ENCODE data around the gene PDLIM1. TPM values are rescaled to one million over a fixed set of nuclear protein-coding genes. Genes with fewer than 3 reads are reported as not detected.

The PDLIM1 gene
- polyA plus RNA-seq, 3 donors: 1.9 to 5.2 (median 4.8) TPM

DNA sequence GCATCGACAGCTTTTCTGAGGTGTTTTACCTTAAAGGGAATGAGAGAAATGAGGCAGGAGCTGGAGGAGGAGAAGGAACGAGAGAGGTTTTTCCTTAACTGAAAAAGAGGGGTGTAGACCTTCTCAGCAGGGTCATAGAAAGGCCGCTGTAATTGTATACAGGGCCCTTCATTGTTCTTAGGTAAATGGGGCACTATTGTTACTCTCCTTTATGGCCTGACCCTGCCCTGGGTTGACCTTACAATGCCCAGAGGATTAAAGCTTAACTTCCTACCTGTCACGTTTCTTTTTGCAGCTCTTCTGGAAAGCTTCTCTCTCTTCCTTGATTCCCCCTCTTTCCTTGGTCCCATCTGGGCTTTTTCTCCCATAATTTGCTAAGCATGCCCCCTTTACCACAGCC is 13.7 kb upstream of the PDLIM1 start:
- H3K4me2 ChIP-seq (replicated peaks; ENCODE audit: extremely low read depth, low read length, poor library complexity, severe bottlenecking): no peak overlapping the region
- no peak overlapping the region for H3K27ac ChIP-seq (ENCODE audit: low read depth in 1 of 2, low read length in 2 of 2)
- H3K9ac ChIP-seq (ENCODE audit: insufficient read depth, low read length, poor library complexity, severe bottlenecking): no peak overlapping the region
- peaks cover 0 to 6% (median 4%) of the 10 kb centered on the region in 3 donors for H3K27me3 Mint-ChIP-seq (ENCODE audit: low read depth in 3 of 3)
- DNase-seq: no peak
- H3K27ac Mint-ChIP-seq: no peak overlapping the region
- no peaks in the 10 kb centered on the region for H3K27me3 ChIP-seq (ENCODE audit: control insufficient read depth in 2 of 2, insufficient read depth in 2 of 2, low read length in 2 of 2)
- no peak overlapping the region for H3K4me3 ChIP-seq (replicated peaks in 1 of 3; ENCODE audit: low read depth in 2 of 3, low read length in 3 of 3)
- H3K9me3 Mint-ChIP-seq: no peaks in the 10 kb centered on the region
- H2AFZ ChIP-seq (ENCODE audit: insufficient read depth, low read depth, low read length, poor library complexity, severe bottlenecking): no peak overlapping the region
- no peaks in the 10 kb centered on the region for H3K4me1 ChIP-seq (ENCODE audit: control insufficient read depth in 1 of 2, insufficient read depth in 2 of 2, low read length in 2 of 2)
- intact Hi-C loops (cut with micrococcal nuclease): no loop called here
- no peak for TF ChIP-seq CTCF (IDR thresholded peaks at IDR 0.05)
- H3K4me1 Mint-ChIP-seq: peaks cover 5% of the 10 kb centered on the region
- H4K20me1 ChIP-seq (ENCODE audit: insufficient read depth, low read length): no peaks in the 10 kb centered on the region
- no peaks in the 10 kb centered on the region for H3K79me2 ChIP-seq (ENCODE audit: insufficient read depth, low read length)
- H3K36me3 ChIP-seq (replicated peaks in 1 of 2; ENCODE audit: control insufficient read depth in 1 of 2, insufficient read depth in 2 of 2, low read length in 2 of 2): no peaks in the 10 kb centered on the region
- no peaks in the 10 kb centered on the region for H3K36me3 Mint-ChIP-seq
- no peaks in the 10 kb centered on the region for H3K9me3 ChIP-seq (replicated peaks in 1 of 2; ENCODE audit: control insufficient read depth in 1 of 2, insufficient read depth in 1 of 2, low read length in 2 of 2)
- H3K4me3 Mint-ChIP-seq: no peak overlapping the region
- 85% methylated on average over 3 of the region's 4 CpGs for WGBS (ENCODE audit: insufficient coverage)

DNA sequence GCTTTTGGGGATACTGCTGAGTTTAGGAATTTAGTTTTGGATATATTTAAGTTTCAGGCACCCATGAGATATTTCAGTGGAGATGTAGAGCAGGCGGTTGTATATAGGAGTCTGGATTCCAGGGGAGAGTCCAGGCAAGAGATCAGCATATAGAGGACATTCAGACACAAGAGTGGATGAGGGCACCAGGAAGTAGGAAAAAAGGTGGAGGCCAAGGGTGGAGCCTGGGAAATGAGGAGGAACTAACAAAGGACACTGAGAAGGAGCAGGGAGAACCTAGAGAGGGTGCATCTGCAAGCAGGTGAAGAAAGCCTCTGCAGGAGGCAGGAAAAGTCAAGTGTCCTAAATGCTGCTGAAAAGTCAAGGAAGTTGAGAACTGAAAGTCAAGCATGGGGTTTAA is 13.1 kb upstream of the PDLIM1 start:
- no peaks in the 10 kb centered on the region for H3K4me1 ChIP-seq (ENCODE audit: control insufficient read depth in 1 of 2, insufficient read depth in 2 of 2, low read length in 2 of 2)
- no peak overlapping the region for H3K4me3 Mint-ChIP-seq
- H3K9me3 Mint-ChIP-seq: no peaks in the 10 kb centered on the region
- H3K36me3 Mint-ChIP-seq: no peaks in the 10 kb centered on the region
- H3K27ac ChIP-seq (ENCODE audit: low read depth in 1 of 2, low read length in 2 of 2): no peak overlapping the region
- peaks cover 0 to 4% (median 4%) of the 10 kb centered on the region in 3 donors for H3K27me3 Mint-ChIP-seq (ENCODE audit: low read depth in 3 of 3)
- no peak overlapping the region for H3K4me3 ChIP-seq (replicated peaks in 1 of 3; ENCODE audit: low read depth in 2 of 3, low read length in 3 of 3)
- H3K9me3 ChIP-seq (replicated peaks in 1 of 2; ENCODE audit: control insufficient read depth in 1 of 2, insufficient read depth in 1 of 2, low read length in 2 of 2): no peaks in the 10 kb centered on the region
- no peaks in the 10 kb centered on the region for H4K20me1 ChIP-seq (ENCODE audit: insufficient read depth, low read length)
- no peak overlapping the region for H3K27ac Mint-ChIP-seq
- TF ChIP-seq CTCF (IDR thresholded peaks at IDR 0.05): no peak
- H3K79me2 ChIP-seq (ENCODE audit: insufficient read depth, low read length): no peaks in the 10 kb centered on the region
- no peaks in the 10 kb centered on the region for H3K27me3 ChIP-seq (ENCODE audit: control insufficient read depth in 2 of 2, insufficient read depth in 2 of 2, low read length in 2 of 2)
- H3K4me1 Mint-ChIP-seq: peaks cover 5% of the 10 kb centered on the region
- no peak overlapping the region for H3K4me2 ChIP-seq (replicated peaks; ENCODE audit: extremely low read depth, low read length, poor library complexity, severe bottlenecking)
- no peaks in the 10 kb centered on the region for H3K36me3 ChIP-seq (replicated peaks in 1 of 2; ENCODE audit: control insufficient read depth in 1 of 2, insufficient read depth in 2 of 2, low read length in 2 of 2)
- no peak for DNase-seq
- intact Hi-C loops (cut with micrococcal nuclease): no loop called here
- no peak overlapping the region for H2AFZ ChIP-seq (ENCODE audit: insufficient read depth, low read depth, low read length, poor library complexity, severe bottlenecking)
- no peak overlapping the region for H3K9ac ChIP-seq (ENCODE audit: insufficient read depth, low read length, poor library complexity, severe bottlenecking)
- WGBS (ENCODE audit: insufficient coverage): 100% methylated on average over 1 of the region's 1 CpG

Data from CD14-positive monocyte (primary cell).